A673 (cell line): ENCODE results near the gene DLGAP1. TPM values are rescaled to one million over a fixed set of nuclear protein-coding genes. Genes with fewer than 3 reads are reported as not detected.
A peak's percentile ranks its signal among the peaks of the same experiment; 100 is the strongest.

Source experiments
- BruUV-seq: library from RNA; stranded (reverse); fragments of 400-500 nt; replicated peaks from 2 replicates; lab custom pipeline; 2021; lab: Mats Ljungman, UMichigan
- CTCF ChIA-PET: fragments of 300-600 bp; sonication (Branson Sonifier 250); formaldehyde crosslinking; loops from one replicate; lab custom pipeline; 2022; ENCODE audit warnings: antibody characterized with exemption; lab: Charles Lee
- POLR2A ChIA-PET: fragments of 300-600 bp; sonication (Branson Sonifier 250); formaldehyde crosslinking; loops from one replicate; lab custom pipeline; 2022; ENCODE audit warnings: antibody characterized with exemption; ENCODE audit not compliant: low non-redundant PET; lab: Charles Lee
- DNase-seq: peaks from one replicate; pipeline ENCODE4 v3.0.0-alpha.2; 2015; ENCODE audit warnings: low spot score
- H3K27ac ChIP-seq: fragments of 200-600 bp; sonication (generic); 2 replicates; pipeline ENCODE4 v1.5.1; 2016; ENCODE audit warnings: mixed run types, low read depth, mild to moderate bottlenecking, mixed read lengths, antibody characterized with exemption, low read length; ENCODE audit not compliant: poor library complexity, severe bottlenecking
- H3K27me3 ChIP-seq: fragments of 200-600 bp; sonication (generic); replicated peaks from 2 replicates; pipeline ENCODE4 v1.6.1; 2017; ENCODE audit warnings: mixed run types, low read depth, mild to moderate bottlenecking, mixed read lengths, antibody characterized with exemption, low read length; ENCODE audit not compliant: insufficient read depth, poor library complexity
- H3K36me3 ChIP-seq: fragments of 200-600 bp; sonication (generic); 2 replicates; pipeline ENCODE4 v1.6.1; 2016; ENCODE audit warnings: mixed run types, mild to moderate bottlenecking, mixed read lengths, antibody characterized with exemption, low read length; ENCODE audit not compliant: insufficient read depth, poor library complexity, severe bottlenecking
- H3K4me1 ChIP-seq: fragments of 200-600 bp; sonication (generic); 2 replicates; pipeline ENCODE4 v1.6.1; 2017; ENCODE audit warnings: mixed run types, mild to moderate bottlenecking, mixed read lengths, antibody characterized with exemption, low read length; ENCODE audit not compliant: insufficient read depth, poor library complexity, severe bottlenecking
- H3K4me3 ChIP-seq: fragments of 200-600 bp; sonication (generic); 2 replicates; pipeline ENCODE4 v1.5.1; 2016; ENCODE audit warnings: low read depth, mixed run types, mild to moderate bottlenecking, mixed read lengths, low read length; ENCODE audit not compliant: poor library complexity, severe bottlenecking
- H3K9me3 ChIP-seq: fragments of 200-600 bp; sonication (generic); 2 replicates; pipeline ENCODE4 v1.6.1; 2016; ENCODE audit warnings: mixed run types, low read depth, mild to moderate bottlenecking, mixed read lengths, antibody characterized with exemption, low read length; ENCODE audit not compliant: poor library complexity, severe bottlenecking
- EZH2 ChIP-seq: fragments of 200-600 bp; sonication (generic); IDR thresholded peaks from 2 replicates; pipeline ENCODE4 v1.6.1; 2017; ENCODE audit warnings: borderline replicate concordance, low read depth, mild to moderate bottlenecking, mixed read lengths, antibody characterized with exemption, low read length; ENCODE audit not compliant: poor library complexity, severe bottlenecking
- intact Hi-C: fragments of 100-400 bp; cut with micrococcal nuclease; formaldehyde crosslinking; loops from one replicate; pipeline ENCODE4 v1.10.0; 2022; ENCODE audit not compliant: unreplicated experiment
- total RNA-seq: library from RNA; stranded (reverse); gene quantifications from 2 replicates; pipeline ENCODE4 v1.2.3, GENCODE V29; 2021
- TF ChIP-seq, protein P1 (sequence below): fragments of 300-800, 200-600 bp; sonication (generic); conservative IDR thresholded peaks from 2 replicates; pipeline ENCODE4 v1.5.1; 2017; ENCODE audit warnings: low read depth, mild to moderate bottlenecking, antibody characterized with exemption, low read length, moderate library complexity, mixed read lengths

The DLGAP1 gene
- total RNA-seq, 1 experiment from 2014 or later = 135 TPM

DNA sequence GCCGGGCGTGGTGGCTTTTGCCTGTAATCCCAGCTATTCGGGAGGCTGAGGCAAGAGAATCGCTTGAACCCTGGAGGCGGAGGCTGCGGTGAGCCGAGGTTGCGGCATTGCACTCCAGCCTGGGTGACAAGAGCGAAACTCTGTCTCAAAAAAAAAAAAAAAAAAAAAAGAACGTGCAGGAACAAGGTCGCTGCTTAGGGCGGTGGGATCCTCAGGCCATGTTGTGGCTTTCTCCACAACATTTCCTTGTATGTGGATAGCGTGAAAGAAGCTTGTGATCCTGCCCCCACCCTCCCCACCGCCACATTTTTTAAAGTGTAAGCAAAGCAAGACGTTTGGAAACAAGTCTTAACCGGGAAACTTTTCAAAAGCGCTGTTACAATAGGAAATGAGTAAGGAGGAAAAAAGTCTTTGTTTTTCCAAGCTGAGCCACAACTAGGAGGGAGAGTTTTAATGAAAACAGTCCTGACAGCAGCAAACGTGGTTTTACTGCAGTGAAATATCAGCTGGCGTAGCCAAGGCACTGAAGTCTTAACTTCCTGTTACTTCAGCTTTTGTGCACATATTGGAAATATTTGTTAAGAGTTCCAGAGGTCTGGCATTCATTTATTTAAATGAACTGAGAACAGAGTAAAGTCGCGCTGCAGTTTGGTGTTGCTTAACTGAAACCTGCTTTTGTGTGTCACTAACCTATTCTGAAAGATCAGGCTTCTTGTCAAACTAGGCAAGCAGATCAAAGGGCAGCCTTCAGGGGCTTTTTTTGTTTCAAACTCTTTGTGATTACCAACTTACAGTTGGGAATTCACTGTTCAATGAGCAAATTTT is 1001.4 kb downstream of the DLGAP1 start:
- CTCF ChIA-PET = interaction anchor here (0.7 to 1.7 kb wide), 5 partner anchors 28 to 212 kb away, joined by 3 to 11 read pairs (median 4); no protein-coding TSS in a partner anchor
- peaks cover 31% of the 10 kb centered on the region for H3K36me3 ChIP-seq
- H3K27me3 ChIP-seq = no peaks in the 10 kb centered on the region
- no TSS peak for BruUV-seq
- peaks cover 36% of the 10 kb centered on the region for H3K4me1 ChIP-seq
- TF ChIP-seq EZH2 = no peak
- TF ChIP-seq, protein P1, sequence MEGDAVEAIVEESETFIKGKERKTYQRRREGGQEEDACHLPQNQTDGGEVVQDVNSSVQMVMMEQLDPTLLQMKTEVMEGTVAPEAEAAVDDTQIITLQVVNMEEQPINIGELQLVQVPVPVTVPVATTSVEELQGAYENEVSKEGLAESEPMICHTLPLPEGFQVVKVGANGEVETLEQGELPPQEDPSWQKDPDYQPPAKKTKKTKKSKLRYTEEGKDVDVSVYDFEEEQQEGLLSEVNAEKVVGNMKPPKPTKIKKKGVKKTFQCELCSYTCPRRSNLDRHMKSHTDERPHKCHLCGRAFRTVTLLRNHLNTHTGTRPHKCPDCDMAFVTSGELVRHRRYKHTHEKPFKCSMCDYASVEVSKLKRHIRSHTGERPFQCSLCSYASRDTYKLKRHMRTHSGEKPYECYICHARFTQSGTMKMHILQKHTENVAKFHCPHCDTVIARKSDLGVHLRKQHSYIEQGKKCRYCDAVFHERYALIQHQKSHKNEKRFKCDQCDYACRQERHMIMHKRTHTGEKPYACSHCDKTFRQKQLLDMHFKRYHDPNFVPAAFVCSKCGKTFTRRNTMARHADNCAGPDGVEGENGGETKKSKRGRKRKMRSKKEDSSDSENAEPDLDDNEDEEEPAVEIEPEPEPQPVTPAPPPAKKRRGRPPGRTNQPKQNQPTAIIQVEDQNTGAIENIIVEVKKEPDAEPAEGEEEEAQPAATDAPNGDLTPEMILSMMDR = no peak
- peak overlapping the region; percentile 91 for H3K4me3 ChIP-seq
- POLR2A ChIA-PET = interaction anchor here (0.7 to 1.7 kb wide), 3 partner anchors 150 to 1002 kb away, joined by 5 to 7 read pairs (median 6); partner anchors contain the start of gene DLGAP1
- peak; percentile 76 for DNase-seq
- intact Hi-C loops = loop anchor here (2.0 to 10.0 kb wide), 5 partner anchors 213 to 549 kb away; no protein-coding TSS in a partner anchor
- no peaks in the 10 kb centered on the region for H3K9me3 ChIP-seq
- peak overlapping the region; percentile 96 for H3K27ac ChIP-seq

DNA sequence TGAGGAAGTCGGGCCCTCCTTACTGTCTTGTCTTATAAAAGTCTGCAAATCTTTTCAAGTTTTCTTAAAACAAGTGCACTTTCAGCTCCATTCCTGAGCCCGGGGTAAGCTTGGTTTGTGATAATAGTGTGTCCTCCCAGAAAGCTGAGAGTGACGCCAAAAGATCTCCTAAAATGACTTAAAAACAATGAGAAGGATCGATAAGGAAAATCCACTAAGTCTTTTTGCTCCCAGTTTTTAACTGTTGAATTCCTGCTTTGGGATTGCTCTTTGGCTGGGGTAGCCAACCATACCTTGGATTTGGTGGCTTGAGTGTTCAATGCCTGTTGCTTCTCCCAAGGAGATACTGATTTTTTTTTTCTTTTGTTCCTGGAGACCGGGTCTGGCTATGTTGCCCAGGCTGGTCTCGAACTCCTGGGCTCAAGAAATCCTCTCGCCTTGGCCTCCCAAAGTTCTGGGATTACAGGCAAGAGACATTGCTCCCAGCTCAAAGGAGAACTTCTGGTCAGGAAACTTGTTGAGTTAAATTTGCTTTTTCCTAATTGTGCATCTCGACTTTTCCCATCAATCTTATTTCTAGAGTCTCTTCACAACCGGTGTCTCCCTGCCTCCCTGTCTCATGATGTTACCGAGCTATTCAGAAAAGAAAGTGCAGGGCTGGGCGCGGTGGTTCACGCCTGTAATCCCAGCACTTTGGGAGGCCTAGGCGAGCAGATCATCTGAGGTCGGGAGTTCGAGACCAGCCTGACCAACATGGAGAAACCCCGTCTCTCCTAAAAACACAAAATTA is 1002.2 kb downstream of the DLGAP1 start:
- BruUV-seq = TSS peak; percentile 3
- H3K4me3 ChIP-seq = peak overlapping the region; percentile 91
- peaks cover 23% of the 10 kb centered on the region for H3K36me3 ChIP-seq
- H3K27me3 ChIP-seq = no peaks in the 10 kb centered on the region
- no peak for TF ChIP-seq EZH2
- TF ChIP-seq, protein P1 = no peak
- DNase-seq = peak; percentile 37
- CTCF ChIA-PET = interaction anchor here (0.6 to 1.2 kb wide), 3 partner anchors 133 to 542 kb away, joined by 3 to 5 read pairs (median 3); no protein-coding TSS in a partner anchor
- POLR2A ChIA-PET = interaction anchor here (0.5 to 1.7 kb wide), 2 partner anchors 151 to 580 kb away, joined by 3 to 7 read pairs; no protein-coding TSS in a partner anchor
- H3K4me1 ChIP-seq = peaks cover 28% of the 10 kb centered on the region
- peak overlapping the region; percentile 96 for H3K27ac ChIP-seq
- no peaks in the 10 kb centered on the region for H3K9me3 ChIP-seq
- intact Hi-C loops = loop anchor here (2.0 to 10.0 kb wide), 4 partner anchors 292 to 549 kb away; no protein-coding TSS in a partner anchor
